Measurements from ENCODE around the gene TOM1.
A peak's percentile ranks its signal among the peaks of the same experiment; 100 is the strongest.

Gene TOM1

DNA sequence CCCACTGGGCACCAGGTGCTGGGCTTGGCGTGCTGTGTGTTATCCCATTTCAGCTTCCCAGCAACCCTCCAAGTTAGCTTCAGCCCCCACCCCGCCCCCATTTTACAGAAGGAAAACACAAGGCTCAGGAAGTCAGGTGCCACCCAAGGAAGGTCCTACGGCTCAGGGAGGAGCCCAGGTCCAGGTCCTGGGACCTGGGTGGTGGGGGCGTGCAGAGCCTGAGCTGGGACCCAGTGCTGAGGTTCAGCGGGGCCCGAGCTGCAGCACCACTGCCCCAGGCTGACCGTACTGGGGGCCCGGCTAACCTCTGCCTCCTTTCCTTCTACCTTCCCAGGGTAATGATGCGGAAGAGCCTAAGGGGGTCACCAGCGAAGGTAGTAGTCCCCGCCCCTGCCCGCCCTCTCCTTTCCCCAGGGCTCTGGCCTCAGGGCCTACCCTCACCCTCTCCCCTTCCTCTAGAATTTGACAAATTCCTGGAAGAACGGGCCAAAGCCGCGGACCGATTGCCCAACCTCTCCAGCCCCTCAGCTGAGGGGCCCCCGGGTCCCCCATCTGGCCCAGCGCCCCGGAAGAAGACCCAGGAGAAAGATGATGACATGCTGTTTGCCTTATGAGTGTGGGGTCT, 47.0 kb downstream of the TOM1 start:
- Histone ChIP-seq H3K79me2 (ENCODE audit: control insufficient read depth, insufficient read depth, low read length, poor library complexity) (no peaks in the 10 kb centered on the region), H3K27me3 (ENCODE audit: insufficient read depth, low read length) (no peaks in the 10 kb centered on the region), H2BK120ac (ENCODE audit: insufficient read depth, low read length, poor library complexity) (no peak overlapping the region), H3K4me2 (ENCODE audit: low read length) (no peak overlapping the region), H3K36me3 (ENCODE audit: control insufficient read depth in 1 of 2, insufficient read depth in 2 of 2, low read length in 2 of 2) (peaks cover 49% of the 10 kb centered on the region in 2 experiments), H3K9me3 (ENCODE audit: insufficient read depth, low read depth, low read length) (peaks cover 10% of the 10 kb centered on the region), H3K18ac (ENCODE audit: low read length) (no peak overlapping the region), H2AFZ (ENCODE audit: insufficient read depth, low read length, poor library complexity) (no peak overlapping the region), H2BK12ac (ENCODE audit: low read length) (no peak overlapping the region), H2AK5ac (ENCODE audit: low read length) (no peak overlapping the region), H4K8ac (ENCODE audit: low read depth, low read length) (no peak overlapping the region), H3K4me1 (ENCODE audit: control insufficient read depth in 1 of 2, insufficient read depth in 2 of 2, low read length in 2 of 2) (peaks cover 9 to 10% of the 10 kb centered on the region in 2 experiments), H2BK5ac (ENCODE audit: low read depth, low read length, poor library complexity) (no peak overlapping the region), H3K14ac (ENCODE audit: low read length) (no peak overlapping the region), H3K27ac (ENCODE audit: low read depth, low read length) (no peak overlapping the region), H4K91ac (ENCODE audit: low read depth, low read length) (no peak overlapping the region), H3K9ac (ENCODE audit: low read length) (no peak overlapping the region), H3K4me3 (ENCODE audit: low read depth, low read length) (no peak overlapping the region), H4K12ac (ENCODE audit: low read depth, low read length) (no peak overlapping the region), H3K23ac (ENCODE audit: low read length) (no peak overlapping the region), H3K79me1 (ENCODE audit: low read length) (peaks cover 4% of the 10 kb centered on the region), H3K4ac (ENCODE audit: low read depth, low read length) (no peak overlapping the region)
- no CpG with 5 or more reads among the region's 19 CpGs for WGBS (ENCODE audit: extremely low coverage, insufficient coverage, insufficient read length)
- peak in 1 of 2 donors; percentile 43 for DNase-seq

GRCh38 chr22:35347462-35347861, 47.8 kb downstream of the TOM1 start:
- H3K9ac ChIP-seq (ENCODE audit: low read length), result no peak overlapping the region
- no peak overlapping the region for H2BK12ac ChIP-seq (ENCODE audit: low read length)
- no peak overlapping the region for H3K14ac ChIP-seq (ENCODE audit: low read length)
- H3K9me3 ChIP-seq (ENCODE audit: insufficient read depth, low read depth, low read length), result peaks cover 10% of the 10 kb centered on the region
- H2AFZ ChIP-seq (ENCODE audit: insufficient read depth, low read length, poor library complexity), result no peak overlapping the region
- peaks cover 4% of the 10 kb centered on the region for H3K79me1 ChIP-seq (ENCODE audit: low read length)
- H4K91ac ChIP-seq (ENCODE audit: low read depth, low read length), result no peak overlapping the region
- no CpG with 5 or more reads among the region's 10 CpGs for WGBS (ENCODE audit: extremely low coverage, insufficient coverage, insufficient read length)
- no peak overlapping the region for H3K23ac ChIP-seq (ENCODE audit: low read length)
- no peak overlapping the region for H3K18ac ChIP-seq (ENCODE audit: low read length)
- no peak for DNase-seq
- peaks cover 9 to 10% of the 10 kb centered on the region in 2 experiments for H3K4me1 ChIP-seq (ENCODE audit: control insufficient read depth in 1 of 2, insufficient read depth in 2 of 2, low read length in 2 of 2)
- no peak overlapping the region for H3K27ac ChIP-seq (ENCODE audit: low read depth, low read length)
- H3K4me2 ChIP-seq (ENCODE audit: low read length), result no peak overlapping the region
- no peak overlapping the region for H4K8ac ChIP-seq (ENCODE audit: low read depth, low read length)
- H2BK5ac ChIP-seq (ENCODE audit: low read depth, low read length, poor library complexity), result no peak overlapping the region
- H3K4me3 ChIP-seq (ENCODE audit: low read depth, low read length), result no peak overlapping the region
- H3K27me3 ChIP-seq (ENCODE audit: insufficient read depth, low read length), result no peaks in the 10 kb centered on the region
- no peaks in the 10 kb centered on the region for H3K79me2 ChIP-seq (ENCODE audit: control insufficient read depth, insufficient read depth, low read length, poor library complexity)
- H3K36me3 ChIP-seq (ENCODE audit: control insufficient read depth in 1 of 2, insufficient read depth in 2 of 2, low read length in 2 of 2), result peaks cover 42% of the 10 kb centered on the region in 2 experiments
- no peak overlapping the region for H2AK5ac ChIP-seq (ENCODE audit: low read length)
- no peak overlapping the region for H2BK120ac ChIP-seq (ENCODE audit: insufficient read depth, low read length, poor library complexity)
- no peak overlapping the region for H4K12ac ChIP-seq (ENCODE audit: low read depth, low read length)
- H3K4ac ChIP-seq (ENCODE audit: low read depth, low read length), result no peak overlapping the region

- Histone ChIP-seq H3K27me3 (ENCODE audit: insufficient read depth, low read length) (no peaks in the 10 kb centered on the region), H3K79me1 (ENCODE audit: low read length) (peaks cover 4% of the 10 kb centered on the region), H3K18ac (ENCODE audit: low read length) (no peak overlapping the region), H2BK12ac (ENCODE audit: low read length) (no peak overlapping the region), H3K79me2 (ENCODE audit: control insufficient read depth, insufficient read depth, low read length, poor library complexity) (no peaks in the 10 kb centered on the region), H3K27ac (ENCODE audit: low read depth, low read length) (no peak overlapping the region), H4K12ac (ENCODE audit: low read depth, low read length) (no peak overlapping the region), H3K14ac (ENCODE audit: low read length) (no peak overlapping the region), H4K91ac (ENCODE audit: low read depth, low read length) (no peak overlapping the region), H2AK5ac (ENCODE audit: low read length) (no peak overlapping the region), H3K4me3 (ENCODE audit: low read depth, low read length) (no peak overlapping the region), H3K23ac (ENCODE audit: low read length) (no peak overlapping the region), H2BK5ac (ENCODE audit: low read depth, low read length, poor library complexity) (no peak overlapping the region), H2BK120ac (ENCODE audit: insufficient read depth, low read length, poor library complexity) (no peak overlapping the region), H3K9me3 (ENCODE audit: insufficient read depth, low read depth, low read length) (peaks cover 6% of the 10 kb centered on the region), H3K4me2 (ENCODE audit: low read length) (no peak overlapping the region), H3K9ac (ENCODE audit: low read length) (no peak overlapping the region), H2AFZ (ENCODE audit: insufficient read depth, low read length, poor library complexity) (no peak overlapping the region), H4K8ac (ENCODE audit: low read depth, low read length) (no peak overlapping the region), H3K4ac (ENCODE audit: low read depth, low read length) (no peak overlapping the region), H3K4me1 (ENCODE audit: control insufficient read depth in 1 of 2, insufficient read depth in 2 of 2, low read length in 2 of 2) (peaks cover 9 to 10% of the 10 kb centered on the region in 2 experiments), H3K36me3 (ENCODE audit: control insufficient read depth in 1 of 2, insufficient read depth in 2 of 2, low read length in 2 of 2) (peaks cover 35 to 36% of the 10 kb centered on the region in 2 experiments)
- WGBS (ENCODE audit: extremely low coverage, insufficient coverage, insufficient read length), result no CpG with 5 or more reads among the region's 18 CpGs
- DNase-seq, result no peak
Observed at GRCh38 chr22:35348026-35348590, 48.4 kb downstream of the TOM1 start.

DNA sequence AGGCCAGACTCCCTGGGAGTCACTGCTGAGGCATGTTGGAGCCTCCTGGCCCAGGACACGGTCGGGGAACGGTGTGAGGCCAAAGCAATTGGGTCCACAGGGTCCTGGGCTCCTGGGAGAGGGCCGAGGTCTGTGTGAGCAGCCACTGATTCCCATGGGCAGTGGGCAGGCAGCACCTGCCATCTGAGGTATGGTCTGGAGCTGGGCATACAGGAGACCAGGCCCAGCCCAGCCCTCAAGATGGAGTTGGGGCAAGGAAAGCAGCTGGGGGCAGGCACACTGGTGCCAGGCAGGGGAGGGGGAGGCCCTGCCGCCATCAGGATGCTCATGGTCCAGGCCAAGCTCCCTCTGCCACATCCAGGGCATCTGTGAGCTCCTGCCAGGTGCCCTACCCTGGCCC, 49.0 kb downstream of the TOM1 start:
- no CpG with 5 or more reads among the region's 5 CpGs for WGBS (ENCODE audit: extremely low coverage, insufficient coverage, insufficient read length)
- no peak overlapping the region for H4K8ac ChIP-seq (ENCODE audit: low read depth, low read length)
- H3K18ac ChIP-seq (ENCODE audit: low read length), result no peak overlapping the region
- H3K14ac ChIP-seq (ENCODE audit: low read length), result no peak overlapping the region
- H3K4me1 ChIP-seq (ENCODE audit: control insufficient read depth in 1 of 2, insufficient read depth in 2 of 2, low read length in 2 of 2), result peaks cover 9 to 10% of the 10 kb centered on the region in 2 experiments
- H3K79me2 ChIP-seq (ENCODE audit: control insufficient read depth, insufficient read depth, low read length, poor library complexity), result no peaks in the 10 kb centered on the region
- DNase-seq, result no peak
- no peak overlapping the region for H4K91ac ChIP-seq (ENCODE audit: low read depth, low read length)
- no peak overlapping the region for H3K9ac ChIP-seq (ENCODE audit: low read length)
- no peak overlapping the region for H2AK5ac ChIP-seq (ENCODE audit: low read length)
- H2BK5ac ChIP-seq (ENCODE audit: low read depth, low read length, poor library complexity), result no peak overlapping the region
- H3K27me3 ChIP-seq (ENCODE audit: insufficient read depth, low read length), result no peaks in the 10 kb centered on the region
- no peak overlapping the region for H2BK120ac ChIP-seq (ENCODE audit: insufficient read depth, low read length, poor library complexity)
- no peak overlapping the region for H2BK12ac ChIP-seq (ENCODE audit: low read length)
- H3K4me3 ChIP-seq (ENCODE audit: low read depth, low read length), result no peak overlapping the region
- H3K79me1 ChIP-seq (ENCODE audit: low read length), result peaks cover 4% of the 10 kb centered on the region
- H4K12ac ChIP-seq (ENCODE audit: low read depth, low read length), result no peak overlapping the region
- no peak overlapping the region for H3K27ac ChIP-seq (ENCODE audit: low read depth, low read length)
- no peak overlapping the region for H3K4ac ChIP-seq (ENCODE audit: low read depth, low read length)
- H3K23ac ChIP-seq (ENCODE audit: low read length), result no peak overlapping the region
- H3K4me2 ChIP-seq (ENCODE audit: low read length), result no peak overlapping the region
- peaks cover 29 to 30% of the 10 kb centered on the region in 2 experiments for H3K36me3 ChIP-seq (ENCODE audit: control insufficient read depth in 1 of 2, insufficient read depth in 2 of 2, low read length in 2 of 2)
- no peak overlapping the region for H2AFZ ChIP-seq (ENCODE audit: insufficient read depth, low read length, poor library complexity)
- peaks cover 2% of the 10 kb centered on the region for H3K9me3 ChIP-seq (ENCODE audit: insufficient read depth, low read depth, low read length)
